C4-2B (cell line): ENCODE data around the gene SEMA5A.

Experiments used
- ZFX ChIP-seq: fragments of 450-650 bp; IDR thresholded peaks from 2 replicates; pipeline ENCODE4 v1.6.1; 2017
- TF ChIP-seq, protein P1 (sequence below): fragments of 450-650 bp; conservative IDR thresholded peaks from 2 replicates; pipeline ENCODE4 v1.5.1; 2017; ENCODE audit warnings: mild to moderate bottlenecking

- TF ChIP-seq, protein P1, sequence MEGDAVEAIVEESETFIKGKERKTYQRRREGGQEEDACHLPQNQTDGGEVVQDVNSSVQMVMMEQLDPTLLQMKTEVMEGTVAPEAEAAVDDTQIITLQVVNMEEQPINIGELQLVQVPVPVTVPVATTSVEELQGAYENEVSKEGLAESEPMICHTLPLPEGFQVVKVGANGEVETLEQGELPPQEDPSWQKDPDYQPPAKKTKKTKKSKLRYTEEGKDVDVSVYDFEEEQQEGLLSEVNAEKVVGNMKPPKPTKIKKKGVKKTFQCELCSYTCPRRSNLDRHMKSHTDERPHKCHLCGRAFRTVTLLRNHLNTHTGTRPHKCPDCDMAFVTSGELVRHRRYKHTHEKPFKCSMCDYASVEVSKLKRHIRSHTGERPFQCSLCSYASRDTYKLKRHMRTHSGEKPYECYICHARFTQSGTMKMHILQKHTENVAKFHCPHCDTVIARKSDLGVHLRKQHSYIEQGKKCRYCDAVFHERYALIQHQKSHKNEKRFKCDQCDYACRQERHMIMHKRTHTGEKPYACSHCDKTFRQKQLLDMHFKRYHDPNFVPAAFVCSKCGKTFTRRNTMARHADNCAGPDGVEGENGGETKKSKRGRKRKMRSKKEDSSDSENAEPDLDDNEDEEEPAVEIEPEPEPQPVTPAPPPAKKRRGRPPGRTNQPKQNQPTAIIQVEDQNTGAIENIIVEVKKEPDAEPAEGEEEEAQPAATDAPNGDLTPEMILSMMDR: no peak
- no peak for TF ChIP-seq ZFX
Measured at GRCh38 chr5:9555961-9556360, 10.1 kb upstream of the SEMA5A start.
